HG03354 (cell line): ENCODE measurements around the gene POTEB3.
"Not testable (repeated sequence)": the region's sequence is repeated elsewhere in the genome, so short reads cannot be mapped to it uniquely, and the experiment has no call there.

Source experiments
- ATAC-seq: cut with Tn5 transposase; IDR thresholded peaks from one replicate; pipeline ENCODE4 v1.9.1; 2021; ENCODE audit warnings: mild to moderate bottlenecking; ENCODE audit not compliant: unreplicated experiment, poor library complexity, severe bottlenecking

POTEB3 gene

GRCh38 chr15:21440399-21440798 lies at the start of gene POTEB3:
Gene POTEB3, minus strand, starts transcription at chr15:21440499. Its CDS starts 488 bp downstream, at chr15:21440011.
- ATAC-seq, result not testable (repeated sequence)

- ATAC-seq, result not testable (repeated sequence)
These were observed 13.4 kb upstream of the POTEB3 start for GRCh38 chr15:21453683-21454082.

- not testable (repeated sequence) for ATAC-seq
These were observed 11.7 kb upstream of the POTEB3 start for GRCh38 chr15:21451920-21452563.

GRCh38 chr15:21451487-21451886 lies 11.2 kb upstream of the POTEB3 start:
- ATAC-seq, result not testable (repeated sequence)

- ATAC-seq, result not testable (repeated sequence)
These were observed 32.9 kb downstream of the POTEB3 start for GRCh38 chr15:21407366-21407765.

GRCh38 chr15:21401531-21401930 lies 38.8 kb downstream of the POTEB3 start:
- ATAC-seq, result not testable (repeated sequence)

GRCh38 chr15:21399111-21399510 lies 41.2 kb downstream of the POTEB3 start:
- ATAC-seq, result not testable (repeated sequence)

GRCh38 chr15:21398511-21398910 lies 41.8 kb downstream of the POTEB3 start:
- ATAC-seq, result not testable (repeated sequence)

- ATAC-seq, result not testable (repeated sequence)
These were observed 42.6 kb downstream of the POTEB3 start for GRCh38 chr15:21397656-21398055.

- ATAC-seq, result not testable (repeated sequence)
These were observed 43.1 kb downstream of the POTEB3 start for GRCh38 chr15:21397186-21397585.

GRCh38 chr15:21385961-21386360 lies 54.3 kb downstream of the POTEB3 start:
- not testable (repeated sequence) for ATAC-seq

GRCh38 chr15:21383866-21384485 lies 56.3 kb downstream of the POTEB3 start:
- not testable (repeated sequence) for ATAC-seq

- ATAC-seq, result not testable (repeated sequence)
These were observed 66.6 kb downstream of the POTEB3 start for GRCh38 chr15:21373682-21374081.

GRCh38 chr15:21369177-21369576 lies 71.1 kb downstream of the POTEB3 start:
- not testable (repeated sequence) for ATAC-seq

- not testable (repeated sequence) for ATAC-seq
These were observed 71.7 kb downstream of the POTEB3 start for GRCh38 chr15:21368625-21369024.
